Adipose tissue (tissue), 3 donors: Measurements from ENCODE around the gene PTGFR. TPM values are rescaled to one million over a fixed set of nuclear protein-coding genes. Genes with fewer than 3 reads are reported as not detected.

Source experiments
- H3K27ac ChIP-seq: one replicate; pipeline ENCODE4 v1.5.1; 2013; ENCODE audit warnings: low read depth, low read length
- WGBS, 3 donors: extraction: QIAGEN DNeasy Blood & Tissue Kit; methylation state at CpG; one replicate each; pipeline ENCODE4 v1.1.7; 2013; 5-methylcytosine and 5-hydroxymethylcytosine counted together
- polyA plus RNA-seq, 3 donors: library from polyadenylated mRNA; stranded (reverse); fragments of 200-250 nt; gene quantifications; one replicate each; pipeline ENCODE4 v1.2.3, GENCODE V29; 2013
- donor health status: healthy with polysubstance abuse.
- donor health status: Bipolar disorder and iron deficiency.
- donor health status: healthy.

Gene PTGFR
- polyA plus RNA-seq, 3 donors: 0.58 to 6.1 (median 0.94) TPM

DNA sequence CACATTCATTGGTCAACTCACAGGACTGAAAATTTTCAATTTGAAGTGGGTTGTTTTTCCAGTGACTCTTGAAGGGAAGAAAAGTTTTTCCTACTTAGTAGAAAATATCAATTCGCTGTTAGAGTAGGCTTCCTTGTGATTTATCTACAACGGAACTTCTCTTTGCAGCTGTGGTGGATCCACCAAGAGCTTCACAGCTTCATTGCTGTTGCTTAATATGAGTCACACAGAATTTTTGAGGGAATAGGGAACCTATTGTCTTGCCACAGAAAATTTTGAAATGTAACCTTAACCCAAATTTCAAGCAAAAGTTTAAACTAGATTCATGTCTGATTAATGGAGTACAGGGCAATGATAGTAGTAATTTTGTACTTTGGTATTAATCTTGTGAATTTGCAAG, 71.1 kb downstream of the PTGFR start:
- no peak overlapping the region for H3K27ac ChIP-seq
- WGBS, 3 donors: 72 to 84% (median 82%) methylated on average over 2 of the region's 2 CpGs

DNA sequence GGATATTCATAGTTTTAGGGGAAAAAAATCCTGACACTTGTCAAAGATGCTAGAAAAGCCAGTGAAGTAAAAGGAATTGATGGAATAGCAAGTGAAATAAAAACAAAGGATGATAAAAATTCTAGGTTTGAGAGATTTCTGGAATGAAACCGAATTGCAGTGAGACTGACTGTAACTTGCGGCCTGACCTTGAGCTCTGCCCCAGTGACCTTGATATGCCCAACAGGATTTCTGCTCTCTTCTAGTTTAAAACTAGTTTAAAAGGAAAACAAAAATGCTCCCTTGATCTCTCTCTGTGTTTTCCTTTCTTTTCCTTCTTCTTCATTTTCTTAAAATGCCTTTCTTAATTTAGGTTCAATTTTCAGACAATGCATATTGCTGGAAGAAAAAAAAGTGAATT, 74.6 kb downstream of the PTGFR start:
- 70 to 83% (median 71%) methylated on average over 2 of the region's 2 CpGs for WGBS, 3 donors
- no peak overlapping the region for H3K27ac ChIP-seq

DNA sequence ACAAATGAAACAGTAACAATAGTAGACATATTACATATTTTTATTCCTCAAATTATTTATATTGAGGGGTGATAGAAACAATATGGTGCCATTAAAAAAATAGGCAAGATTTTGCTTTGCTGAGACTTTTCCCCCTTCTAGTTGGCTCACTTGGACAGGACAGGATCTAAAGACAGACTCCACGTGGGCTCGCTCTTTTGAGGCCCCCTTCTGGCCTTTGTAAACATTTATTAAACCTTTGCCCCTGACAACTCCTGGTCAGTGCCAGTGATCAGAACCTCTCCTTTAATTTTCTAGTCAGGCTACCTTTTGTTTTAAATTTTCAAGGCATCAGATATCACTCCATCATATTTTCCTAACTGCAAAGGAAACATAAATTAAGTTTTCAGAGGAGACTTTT, 79.8 kb downstream of the PTGFR start:
- no peak overlapping the region for H3K27ac ChIP-seq
- 33 to 58% (median 48%) methylated on average over 2 of the region's 2 CpGs for WGBS, 3 donors

DNA sequence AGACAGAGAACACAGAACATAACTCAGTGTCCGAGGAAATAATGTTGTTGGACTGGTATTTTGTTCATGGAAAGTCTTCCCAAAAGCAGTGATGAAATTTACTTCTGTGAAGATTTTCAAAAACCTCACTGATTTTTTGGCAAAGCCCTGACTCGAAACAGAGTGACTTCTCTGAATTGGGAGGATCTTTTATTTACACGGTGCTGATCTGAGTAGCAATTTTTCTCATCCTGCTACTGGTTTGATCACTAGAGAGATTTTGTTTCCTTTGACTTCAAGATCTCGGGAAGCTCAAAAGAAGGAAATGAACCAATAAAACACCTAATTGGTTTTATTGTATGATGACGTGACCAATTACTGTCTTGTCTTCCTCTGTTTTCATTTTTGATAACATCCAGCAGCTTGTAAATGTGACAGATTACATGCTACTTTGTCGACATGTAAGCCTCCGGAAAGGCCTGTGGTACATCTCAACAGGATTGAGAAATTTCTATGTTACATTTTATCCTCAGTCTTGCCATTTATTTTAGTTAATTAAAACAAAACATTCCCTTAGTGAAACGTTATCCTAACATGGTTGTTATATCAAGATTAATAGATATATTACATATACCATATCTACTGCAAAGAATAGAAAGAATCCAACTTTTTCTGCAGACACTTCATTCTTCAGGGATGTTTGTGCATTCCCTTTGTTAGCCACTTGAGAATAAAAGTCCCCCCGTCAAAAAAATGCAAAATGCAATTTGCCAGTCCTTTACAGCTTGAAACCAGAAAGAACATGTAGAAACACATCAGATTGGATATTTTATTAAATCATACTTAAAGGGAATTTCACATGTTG, 86.7 kb downstream of the PTGFR start:
- 62 to 70% (median 66%) methylated on average over 9 of the region's 9 CpGs for WGBS, 3 donors
- no peak overlapping the region for H3K27ac ChIP-seq

DNA sequence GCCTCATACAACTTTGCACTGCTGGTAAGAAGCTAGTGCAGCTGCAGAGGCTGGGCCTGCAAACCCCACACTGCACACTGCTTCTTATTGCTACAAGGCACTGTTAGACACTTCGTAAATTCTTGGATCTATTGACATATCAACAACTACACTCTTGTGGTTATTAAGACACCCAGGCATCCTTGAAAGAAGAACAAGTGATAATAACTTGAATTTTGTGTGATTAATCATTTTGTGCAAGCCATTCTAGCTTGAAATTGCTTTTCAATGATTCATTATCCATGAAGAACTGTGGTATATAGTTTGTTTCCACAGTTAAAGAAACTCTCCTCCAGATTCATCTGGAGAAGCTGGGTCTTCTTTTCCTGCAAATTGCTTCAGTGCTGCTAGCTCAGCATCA, 95.8 kb downstream of the PTGFR start:
- no peak overlapping the region for H3K27ac ChIP-seq
- 85 to 90% (median 88%) methylated on average over 1 of the region's 1 CpG for WGBS, 3 donors

DNA sequence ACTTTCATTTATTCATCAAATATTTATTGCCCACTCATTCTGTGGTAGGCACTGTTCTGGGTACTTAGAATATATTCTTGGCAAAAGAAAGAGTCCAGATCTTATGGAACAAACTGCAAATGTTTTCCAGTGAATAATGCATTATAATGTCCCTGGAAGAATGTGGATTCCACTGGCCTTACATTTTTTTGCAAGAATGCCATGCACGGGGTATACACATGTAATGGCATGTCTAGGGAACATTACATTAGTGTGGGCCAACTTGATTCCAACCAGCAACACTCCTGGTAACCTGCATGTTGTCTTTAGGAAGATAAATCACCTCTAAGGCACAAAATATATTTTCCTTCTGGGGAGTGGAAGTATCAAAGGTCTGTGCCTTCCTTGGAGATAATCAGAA, 96.4 kb downstream of the PTGFR start:
- H3K27ac ChIP-seq: no peak overlapping the region
- 86 to 98% (median 91%) methylated on average over 1 of the region's 1 CpG for WGBS, 3 donors

Other genes starting within 250 kb of the PTGFR start
- 10 to 100 TPM in 1 of 3 donors, 1 to 10 TPM in 2; 2.7 to 11.0 (median 3.7) TPM for gene IFI44L, start 129.5 kb downstream of the PTGFR start, polyA plus RNA-seq
- 10 to 100 TPM; 11.7 to 45.1 (median 14.6) TPM for gene IFI44, start 158.9 kb downstream of the PTGFR start, polyA plus RNA-seq